HG03095 (cell line): ENCODE data around the gene EFCC1.
"Not testable (repeated sequence)": the region's sequence is repeated elsewhere in the genome, so short reads cannot be mapped to it uniquely, and the experiment has no call there.

Source experiments
- ATAC-seq: cut with Tn5 transposase; IDR thresholded peaks from one replicate; pipeline ENCODE4 v1.9.1; 2021; ENCODE audit warnings: moderate library complexity; ENCODE audit not compliant: unreplicated experiment

EFCC1 gene

DNA sequence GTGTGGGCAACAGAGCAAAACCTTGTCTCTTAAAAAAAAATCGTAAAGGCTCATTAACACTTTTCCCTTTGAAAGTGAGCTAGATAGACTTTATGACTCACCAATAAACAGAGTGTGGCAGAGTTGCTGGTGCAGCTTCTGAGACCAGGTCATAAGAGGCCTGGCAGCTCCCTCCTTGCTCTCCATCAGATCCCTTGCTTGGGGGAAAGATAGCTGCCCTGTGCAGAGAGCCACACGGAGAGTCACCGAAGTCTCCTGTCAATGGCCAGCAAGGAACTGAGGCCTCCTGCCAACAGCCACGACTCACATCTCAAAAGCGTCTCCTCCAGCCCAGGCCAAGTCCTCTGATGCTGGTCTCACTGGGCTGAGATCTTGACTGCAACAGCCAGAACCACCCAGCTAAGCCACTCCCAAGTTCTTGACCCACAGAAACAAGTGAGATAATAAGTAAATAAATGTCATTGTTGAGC is 50.8 kb downstream of the EFCC1 start:
- ATAC-seq = no peak

DNA sequence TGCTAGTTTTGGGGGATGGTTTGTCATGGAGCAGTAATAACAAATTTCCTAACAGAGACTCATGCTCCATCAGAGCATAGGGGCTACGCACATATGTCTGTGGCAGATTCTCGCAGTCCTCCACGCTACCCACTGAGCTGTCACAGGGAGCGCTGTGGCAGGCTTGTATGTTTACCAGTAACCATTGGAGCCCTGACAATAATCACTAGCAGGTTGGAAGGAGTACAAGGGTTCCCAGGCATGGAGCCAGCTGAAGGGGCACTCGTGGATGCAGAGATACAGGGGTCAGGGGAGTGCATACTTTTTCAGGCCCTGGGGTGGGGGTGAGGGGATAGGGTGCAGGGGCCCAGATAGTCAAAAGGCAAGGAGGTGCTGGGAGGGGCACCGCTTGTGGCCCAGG is 51.6 kb downstream of the EFCC1 start:
- no peak for ATAC-seq

DNA sequence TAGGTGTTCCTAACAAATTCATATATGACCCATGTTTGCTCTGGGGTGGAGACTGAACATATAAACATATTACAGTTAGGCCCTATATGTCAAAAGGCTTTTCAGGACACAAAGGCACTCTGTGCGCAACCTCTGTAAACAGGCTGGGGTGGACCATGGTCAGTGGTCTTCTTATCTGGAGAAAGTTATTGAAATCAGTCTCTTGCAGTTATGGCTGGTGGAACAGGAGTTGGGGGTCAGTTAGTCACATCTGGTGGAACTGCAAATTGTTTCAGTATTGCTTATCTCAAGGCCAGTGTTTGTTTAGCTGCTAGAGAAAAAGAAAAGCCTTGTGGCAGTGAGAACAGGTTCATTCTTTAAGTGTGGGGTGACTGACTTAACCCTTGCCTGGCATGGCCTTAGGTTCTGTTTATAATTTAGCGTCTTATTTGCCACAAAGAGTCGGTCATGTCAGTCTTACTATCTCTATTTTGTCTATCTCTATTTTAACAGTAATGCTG is 53.6 kb downstream of the EFCC1 start:
- ATAC-seq = no peak

DNA sequence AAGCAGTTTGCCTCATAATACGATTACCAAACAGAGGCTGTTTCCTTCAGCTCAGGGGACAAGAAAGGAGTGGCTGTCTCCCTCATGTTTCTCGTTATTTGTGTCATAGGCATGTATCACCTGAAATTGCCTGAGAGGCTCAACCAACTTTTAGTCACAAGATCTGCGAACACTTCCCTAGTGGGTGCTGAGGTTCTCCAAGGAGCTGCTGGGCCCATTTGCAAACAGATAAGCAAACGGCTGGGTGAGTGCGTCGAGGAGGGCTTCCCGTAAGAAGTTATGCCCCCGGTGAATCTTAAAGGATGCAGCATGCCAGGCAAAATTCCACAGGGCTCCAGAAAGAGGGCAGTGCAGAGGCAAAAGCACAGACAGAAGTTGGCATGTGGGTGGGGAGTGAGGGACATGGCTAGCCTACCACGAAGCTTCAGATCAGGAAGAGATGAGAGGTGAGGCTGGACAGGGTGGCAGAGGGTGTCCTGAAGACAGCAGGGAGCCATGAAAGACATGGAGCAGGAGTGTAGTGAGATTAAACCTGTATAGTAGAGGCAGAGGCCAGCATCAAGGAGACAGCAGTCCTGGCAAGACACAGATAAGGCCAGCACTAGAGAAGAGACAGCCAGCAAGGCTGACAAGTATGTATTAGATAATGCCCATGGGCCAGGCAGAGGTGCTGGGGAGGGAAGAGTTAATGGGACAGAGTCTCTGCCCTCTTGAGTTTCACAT is 55.5 kb downstream of the EFCC1 start:
- no peak for ATAC-seq

DNA sequence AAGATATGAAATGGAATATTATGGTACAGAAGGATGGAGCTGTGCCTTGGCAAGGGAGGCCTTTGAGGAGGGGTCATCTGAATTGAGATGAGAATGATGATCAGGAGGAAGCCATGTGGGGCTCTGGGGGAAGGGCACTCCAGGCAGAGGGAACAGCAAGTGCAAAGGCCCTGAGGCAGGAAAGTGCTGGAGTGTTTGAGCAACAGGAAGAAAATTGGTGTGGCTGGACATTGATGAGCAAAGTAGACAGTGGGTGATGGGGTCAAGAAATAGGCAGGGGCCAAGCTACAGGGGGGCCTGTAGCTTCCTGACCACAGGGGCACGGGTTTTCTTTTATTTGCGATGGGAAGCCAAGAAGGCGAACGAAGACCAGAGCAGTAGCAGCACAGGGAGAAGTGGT is 56.1 kb downstream of the EFCC1 start:
- ATAC-seq = no peak

DNA sequence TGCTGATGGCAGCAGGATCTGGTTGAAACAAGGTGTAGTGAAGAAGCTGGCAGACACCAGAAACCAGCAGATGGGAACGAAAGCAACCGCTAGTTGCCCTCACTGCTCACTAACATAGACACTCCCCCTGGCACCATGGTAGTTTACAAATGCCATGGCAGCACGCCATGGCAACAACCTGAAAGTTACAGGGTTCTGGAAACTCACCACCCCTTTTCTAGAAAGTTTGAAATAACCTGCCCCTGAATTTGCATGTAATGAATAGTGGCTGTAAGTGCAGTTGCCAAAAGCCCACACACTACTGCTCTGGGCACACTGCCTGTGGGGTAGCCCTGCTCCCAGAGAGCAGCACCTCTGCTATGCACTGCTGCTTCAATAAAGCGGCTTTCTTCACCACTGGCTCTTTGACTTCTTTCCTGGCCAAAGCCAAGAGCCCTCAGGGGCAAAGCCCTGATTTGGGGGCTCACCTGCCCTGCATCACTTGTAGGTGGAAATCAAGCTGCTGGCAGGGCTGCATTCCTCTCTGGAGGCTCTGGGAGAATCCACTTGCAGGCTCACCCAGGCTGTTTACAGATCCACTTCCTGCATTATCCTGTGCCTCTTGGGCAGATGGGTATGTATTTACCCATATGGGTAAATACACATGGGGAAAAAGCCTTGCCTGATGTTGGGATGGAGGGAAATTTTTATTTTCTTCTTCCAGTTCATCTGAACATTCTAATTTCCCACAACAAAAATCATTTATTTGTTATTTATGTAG is 57.5 kb downstream of the EFCC1 start:
- ATAC-seq = no peak

DNA sequence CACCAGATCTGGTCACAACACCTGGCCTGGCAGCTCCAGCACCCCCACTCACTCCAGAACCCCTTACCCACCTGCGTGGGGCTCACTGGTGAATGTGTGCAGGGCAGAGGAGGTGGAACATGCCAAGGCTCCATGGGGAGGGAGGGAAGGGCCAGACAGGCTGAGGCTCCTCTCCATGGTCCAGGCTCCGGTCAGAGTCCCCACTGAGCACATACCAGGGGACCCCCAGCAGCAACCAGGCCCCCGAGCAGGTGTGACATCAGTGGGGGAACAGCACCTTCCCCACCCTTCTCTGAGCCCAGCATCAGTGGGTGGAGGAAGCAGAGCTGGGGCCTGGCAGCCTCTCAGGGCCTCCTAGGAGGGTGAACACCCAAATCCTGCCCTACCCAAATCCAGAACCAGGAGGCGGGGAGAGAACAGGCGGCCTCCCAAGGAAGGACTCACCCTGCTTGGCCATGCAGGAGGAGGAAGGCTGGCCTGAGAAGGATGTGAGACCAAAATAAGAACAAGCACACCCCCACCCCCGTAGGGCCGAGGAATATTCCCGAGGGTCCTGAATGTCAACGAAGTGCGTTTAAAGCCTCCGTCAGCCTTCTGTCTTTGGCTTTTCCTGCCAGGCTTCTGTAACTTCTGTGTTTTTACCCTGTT is 58.3 kb downstream of the EFCC1 start:
- no peak for ATAC-seq

DNA sequence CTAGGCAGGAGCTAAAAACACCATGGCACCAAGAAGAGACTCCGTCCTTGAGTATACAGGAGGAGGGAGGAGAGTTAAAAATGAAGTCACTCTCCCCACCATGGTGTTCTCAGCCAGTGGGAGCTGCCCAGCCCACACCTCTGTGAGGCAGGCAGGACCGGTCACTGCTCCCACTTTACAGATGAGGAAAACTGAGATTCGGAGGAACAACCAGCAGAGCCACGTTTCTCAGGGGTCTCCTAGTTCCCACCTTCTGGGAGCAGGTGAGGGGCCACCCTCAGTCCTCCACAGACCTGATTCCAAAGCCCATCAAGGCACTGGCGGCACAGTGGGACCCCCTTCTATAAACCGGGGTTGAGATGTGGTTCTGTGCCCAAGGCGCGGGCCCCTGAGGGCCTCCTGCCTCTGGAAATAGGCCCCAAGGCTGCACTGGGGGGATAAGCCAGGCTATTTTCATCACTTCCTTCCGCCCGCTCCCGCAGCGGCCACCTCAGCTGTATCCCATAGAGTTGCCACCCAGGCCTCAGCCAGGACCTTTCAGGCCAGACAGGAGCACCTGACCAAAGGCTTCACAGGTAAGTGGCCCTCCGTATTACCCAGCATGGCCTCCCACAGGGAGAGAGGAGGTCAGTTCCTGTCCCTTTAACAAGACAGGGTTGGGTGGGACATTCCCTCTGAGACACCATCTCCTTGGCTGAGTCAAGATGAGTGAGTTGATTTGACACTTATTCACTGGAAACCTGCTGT is 59.3 kb downstream of the EFCC1 start, which contains the start of gene GP9:
Gene GP9, plus strand, starts transcription at position 504 of the 747 bp plus-strand sequence. CDS start 961 bp downstream, outside the sequence.
- ATAC-seq = no peak

DNA sequence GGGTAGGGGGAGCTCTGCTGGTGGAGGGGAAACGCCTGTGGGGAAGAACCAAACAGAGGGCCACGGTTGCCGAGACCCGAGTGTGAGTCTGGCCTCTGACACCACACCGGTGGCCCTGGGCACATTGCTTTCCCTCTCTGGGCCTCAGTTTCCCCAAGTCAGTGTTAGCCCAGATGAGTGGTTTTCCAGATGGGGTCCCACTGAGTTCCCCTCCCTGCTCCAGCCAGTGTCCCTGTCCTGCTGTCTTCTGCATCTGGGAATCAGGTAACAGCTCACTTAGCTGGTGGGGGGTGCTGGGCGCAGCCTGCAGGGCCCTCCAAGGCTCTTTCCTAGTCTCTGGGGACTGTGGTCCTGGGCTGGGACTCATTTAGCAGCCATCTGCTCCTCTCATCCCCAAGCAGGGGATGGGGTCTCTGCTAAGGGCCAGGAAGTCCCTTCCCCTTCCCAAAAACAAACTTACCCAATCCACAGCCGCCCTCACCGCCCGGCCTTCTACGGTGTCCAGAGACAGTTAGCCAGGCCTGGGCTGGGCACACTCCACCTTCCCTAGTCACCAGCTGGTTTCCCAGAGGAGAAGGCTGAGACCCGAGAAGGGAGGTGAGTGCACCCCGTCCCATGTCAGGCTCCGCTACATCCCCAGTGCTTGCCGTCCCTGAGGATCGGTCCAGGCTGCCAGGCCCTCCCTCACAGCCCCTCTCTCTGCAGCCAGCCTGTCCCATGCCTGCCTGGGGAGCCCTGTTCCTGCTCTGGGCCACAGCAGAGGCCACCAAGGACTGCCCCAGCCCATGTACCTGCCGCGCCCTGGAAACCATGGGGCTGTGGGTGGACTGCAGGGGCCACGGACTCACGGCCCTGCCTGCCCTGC is 60.2 kb downstream of the EFCC1 start:
- ATAC-seq = no peak

DNA sequence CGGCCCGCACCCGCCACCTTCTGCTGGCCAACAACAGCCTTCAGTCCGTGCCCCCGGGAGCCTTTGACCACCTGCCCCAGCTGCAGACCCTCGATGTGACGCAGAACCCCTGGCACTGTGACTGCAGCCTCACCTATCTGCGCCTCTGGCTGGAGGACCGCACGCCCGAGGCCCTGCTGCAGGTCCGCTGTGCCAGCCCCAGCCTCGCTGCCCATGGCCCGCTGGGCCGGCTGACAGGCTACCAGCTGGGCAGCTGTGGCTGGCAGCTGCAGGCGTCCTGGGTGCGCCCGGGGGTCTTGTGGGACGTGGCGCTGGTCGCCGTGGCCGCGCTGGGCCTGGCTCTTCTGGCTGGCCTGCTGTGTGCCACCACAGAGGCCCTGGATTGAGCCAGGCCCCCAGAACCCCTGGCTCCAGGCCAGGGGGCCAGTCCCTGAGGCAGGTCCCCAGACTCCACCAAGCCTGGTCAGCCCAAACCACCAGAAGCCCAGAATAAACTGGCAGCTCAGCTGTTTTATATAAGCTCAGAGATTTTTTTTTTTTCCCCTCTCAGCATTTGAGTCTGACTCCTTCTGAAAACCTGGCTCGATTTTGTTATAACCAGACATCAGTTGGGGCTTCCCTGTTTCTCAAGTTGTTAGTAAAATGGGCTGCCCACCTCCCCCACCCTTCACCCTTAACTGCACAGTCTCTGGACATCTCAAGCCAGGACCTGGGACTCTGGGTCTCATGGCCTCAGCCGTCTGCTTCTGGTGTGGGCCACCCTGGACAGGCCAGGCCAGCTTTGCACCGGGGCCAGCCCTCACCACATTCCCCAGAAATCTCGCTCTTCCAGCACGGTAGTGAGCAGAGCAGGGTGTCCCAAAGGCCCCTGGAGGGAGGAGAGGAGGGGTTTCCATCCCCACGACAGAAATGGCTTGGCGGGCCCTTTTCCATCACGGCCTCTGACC is 61.1 kb downstream of the EFCC1 start:
- ATAC-seq = no peak

DNA sequence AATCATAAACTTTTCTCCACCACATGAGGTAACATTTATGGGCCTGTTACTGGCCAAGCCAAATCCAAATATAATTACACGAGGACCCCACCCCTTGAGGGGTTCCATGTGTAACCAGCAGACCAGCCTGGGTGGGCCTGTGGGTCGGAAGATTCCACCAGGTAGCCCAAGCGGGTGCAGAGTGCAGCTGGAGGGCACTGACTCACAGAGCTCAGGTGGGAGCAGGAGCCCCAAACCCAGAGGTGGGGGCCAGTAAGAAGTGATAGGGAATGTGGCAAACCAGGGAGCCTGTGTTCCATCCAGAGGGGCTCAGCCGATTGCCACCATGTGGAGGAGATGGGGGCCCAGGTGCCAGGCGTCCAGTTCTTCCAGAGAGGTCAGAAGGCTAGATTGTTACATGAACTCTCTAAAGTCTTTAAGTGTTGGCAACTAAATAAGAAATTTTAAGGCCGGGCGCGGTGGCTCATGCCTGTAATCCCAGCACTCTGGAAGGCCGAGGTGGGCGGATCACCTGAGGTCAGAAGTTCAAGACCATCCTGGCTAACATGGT is 62.1 kb downstream of the EFCC1 start:
- ATAC-seq = no peak

DNA sequence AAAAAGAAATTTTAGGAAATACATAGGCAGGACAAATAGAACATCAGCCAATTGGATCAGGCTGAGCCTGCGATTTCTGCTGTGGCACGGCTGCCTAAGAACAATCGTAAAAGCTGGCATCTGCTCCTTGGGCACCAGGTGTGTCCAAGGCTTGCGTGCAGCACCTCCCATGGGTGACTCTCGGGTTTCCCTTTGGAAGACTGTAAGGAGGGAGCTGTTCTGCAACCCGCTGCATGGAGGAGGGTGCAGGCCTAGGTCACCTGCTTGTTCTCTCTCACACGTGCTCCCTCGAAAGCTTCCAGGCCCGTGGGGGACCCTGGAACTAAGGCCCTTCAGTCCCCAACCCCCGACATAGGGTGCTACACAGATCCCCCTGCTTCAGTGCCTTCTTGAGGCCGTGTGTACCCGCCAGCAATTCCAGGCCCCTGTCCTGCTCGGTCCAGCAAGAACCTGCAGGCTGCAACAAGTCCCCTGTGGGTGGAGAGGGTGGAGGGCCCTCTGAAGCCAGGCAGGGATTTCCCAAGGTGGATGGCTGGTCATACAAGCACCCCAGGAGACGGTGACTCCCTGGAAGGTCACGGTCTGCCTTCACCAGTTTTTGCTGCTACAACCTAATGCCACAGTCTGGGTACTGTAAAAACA is 62.9 kb downstream of the EFCC1 start:
- no peak for ATAC-seq

DNA sequence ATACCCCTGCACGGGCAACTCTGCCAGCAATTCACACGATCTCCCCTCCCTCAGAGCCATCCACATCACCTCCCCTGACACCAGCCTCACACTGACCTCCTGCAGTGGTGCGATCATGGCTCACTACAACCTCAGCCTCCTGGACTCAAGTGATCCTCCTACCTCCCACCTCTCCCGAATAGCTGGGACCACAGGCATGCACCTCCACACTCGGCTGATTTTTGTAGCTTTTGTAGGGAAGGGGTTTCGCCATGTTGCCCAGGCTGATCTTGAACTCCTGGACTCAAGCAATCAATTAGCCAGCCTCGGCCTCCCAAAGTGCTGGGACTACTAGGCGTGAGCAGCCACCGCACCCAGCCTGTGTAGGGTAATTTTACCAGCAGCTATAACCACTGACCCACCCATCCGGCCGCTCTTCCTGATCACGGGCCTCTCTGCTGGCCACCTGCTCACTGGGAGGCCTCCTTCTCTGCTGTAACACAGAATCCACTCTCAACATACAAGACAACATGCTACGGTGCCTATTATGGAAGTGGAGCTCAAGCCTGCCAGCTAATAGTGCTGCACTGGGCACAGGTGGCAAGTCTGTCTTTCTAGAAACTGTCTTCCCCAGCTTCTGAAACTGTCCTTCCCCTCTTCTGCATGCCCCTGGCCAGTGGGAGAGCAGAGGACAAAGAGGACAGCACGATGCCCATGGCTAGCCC is 64.1 kb downstream of the EFCC1 start:
- ATAC-seq = no peak

DNA sequence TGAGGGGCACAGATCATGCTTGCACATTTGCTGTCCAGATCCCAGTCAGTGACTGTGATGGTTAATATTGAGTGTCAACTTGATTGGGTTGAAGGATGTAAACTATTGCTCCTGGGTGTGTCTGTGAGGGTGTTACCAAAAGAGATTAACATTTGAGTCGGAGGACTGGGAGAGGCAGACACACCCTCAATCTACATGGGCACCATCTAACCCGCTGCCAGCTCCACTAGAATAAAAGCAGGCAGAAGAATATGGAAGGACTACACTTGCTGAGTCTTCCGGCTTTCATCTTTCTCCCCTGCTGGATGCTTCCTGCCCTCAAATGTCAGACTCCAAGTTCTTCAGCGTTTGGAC is 64.6 kb downstream of the EFCC1 start:
- ATAC-seq = no peak

DNA sequence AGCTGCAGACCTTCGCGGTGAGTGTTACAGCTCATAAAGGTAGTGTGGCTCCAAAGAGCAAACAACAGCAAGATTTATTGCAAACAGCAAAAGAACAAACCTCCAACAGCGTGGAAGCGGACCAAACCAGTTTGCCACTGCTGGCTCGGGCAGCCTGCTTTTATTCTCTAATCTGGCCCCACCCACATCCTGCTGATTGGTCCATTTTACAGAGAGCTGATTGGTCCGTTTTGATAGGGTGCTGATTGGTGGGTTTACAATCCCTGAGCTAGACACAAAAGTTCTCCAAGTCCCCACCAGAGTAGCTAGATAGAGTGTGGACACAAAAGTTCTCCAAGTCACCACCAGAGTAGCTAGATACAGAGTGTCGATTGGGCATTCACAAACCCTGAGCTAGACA is 66.6 kb downstream of the EFCC1 start:
- not testable (repeated sequence) for ATAC-seq

DNA sequence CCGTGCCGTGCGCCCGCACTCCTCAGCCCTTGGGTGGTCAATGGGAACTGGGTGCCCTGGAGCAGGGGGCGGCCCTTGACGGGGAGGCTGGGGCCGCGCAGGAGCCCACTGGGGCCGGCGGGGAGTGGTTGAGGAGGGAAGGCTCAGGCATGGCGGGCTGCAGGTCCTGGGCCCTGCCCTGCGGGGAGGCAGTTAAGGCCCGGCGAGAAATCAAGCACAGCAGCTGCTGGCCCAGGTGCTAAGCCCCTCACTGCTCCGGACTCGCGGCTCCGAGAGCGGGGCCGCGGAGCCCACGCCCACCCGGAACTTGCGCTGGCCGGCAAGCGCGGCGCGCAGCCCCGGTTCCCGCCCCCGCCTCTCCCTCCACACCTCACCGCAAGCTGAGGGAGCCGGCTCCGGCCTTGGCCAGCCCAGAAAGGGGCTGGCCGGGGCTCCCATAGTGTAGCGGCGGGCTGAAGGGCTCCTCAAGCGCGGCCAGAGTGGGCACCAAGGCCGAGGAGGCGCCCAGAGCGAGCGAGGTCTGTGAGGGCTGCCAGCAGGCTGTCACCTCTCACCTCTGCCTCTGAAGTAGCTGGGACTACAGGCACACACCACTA is 67.3 kb downstream of the EFCC1 start:
- no peak for ATAC-seq
